Activated CD4-positive, alpha-beta T cell treated with anti-CD3 and anti-CD28 coated beads, Interleukin-2, amount 50 U/mL, for 48 hours (primary cell): ENCODE results near the gene TPRN.

ENCODE experiments used
- DNase-seq, 2 experiments: peaks; one replicate each; pipeline ENCODE4 v3.0.0-alpha.2; 2020

TPRN gene

DNA sequence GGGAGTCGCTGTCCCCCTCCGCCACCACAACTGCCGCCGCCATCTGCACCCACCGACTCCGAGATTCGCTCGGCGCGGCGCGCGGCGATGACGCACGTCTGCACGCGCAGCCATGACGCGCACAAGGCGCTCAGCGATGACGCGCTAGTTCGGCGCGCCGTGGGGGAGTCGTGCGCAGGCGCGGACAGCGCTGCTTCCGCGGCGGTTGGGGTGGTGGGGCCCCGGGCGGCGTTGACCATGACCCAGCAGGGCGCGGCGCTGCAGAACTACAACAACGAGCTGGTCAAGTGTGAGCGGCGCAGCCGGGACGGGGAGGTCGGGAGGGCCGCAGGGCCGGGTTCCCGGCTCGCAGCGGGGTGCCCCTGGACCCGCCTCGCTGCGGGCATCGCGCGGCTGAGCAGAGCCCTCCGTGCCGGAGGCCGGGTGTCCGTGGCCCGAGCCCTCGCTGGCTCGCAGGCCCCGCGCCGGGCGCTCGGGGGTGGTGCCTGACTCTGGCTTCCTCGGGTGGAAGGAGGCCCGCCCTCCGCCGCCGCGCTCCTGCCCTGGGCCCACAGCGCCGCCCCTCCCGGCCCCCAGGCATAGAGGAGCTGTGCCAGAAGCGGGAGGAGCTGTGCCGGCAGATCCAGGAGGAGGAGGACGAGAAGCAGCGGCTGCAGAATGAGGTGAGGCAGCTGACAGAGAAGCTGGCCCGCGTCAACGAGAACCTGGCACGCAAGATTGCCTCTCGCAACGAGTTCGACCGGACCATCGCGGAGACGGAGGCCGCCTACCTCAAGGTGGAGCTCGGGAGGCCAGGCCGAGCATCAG is 11.8 kb downstream of the TPRN start, which contains the start of the genes ANAPC2 and SSNA1:
ANAPC2 (minus strand) TSS at position 71 of the 807 bp plus-strand sequence; CDS start at position 43, 28 bp downstream.
SSNA1 (plus strand) TSS at position 187 of the 807 bp plus-strand sequence; CDS start at position 238, 51 bp downstream.
- DNase-seq = peak; percentile 91 to 93

DNA sequence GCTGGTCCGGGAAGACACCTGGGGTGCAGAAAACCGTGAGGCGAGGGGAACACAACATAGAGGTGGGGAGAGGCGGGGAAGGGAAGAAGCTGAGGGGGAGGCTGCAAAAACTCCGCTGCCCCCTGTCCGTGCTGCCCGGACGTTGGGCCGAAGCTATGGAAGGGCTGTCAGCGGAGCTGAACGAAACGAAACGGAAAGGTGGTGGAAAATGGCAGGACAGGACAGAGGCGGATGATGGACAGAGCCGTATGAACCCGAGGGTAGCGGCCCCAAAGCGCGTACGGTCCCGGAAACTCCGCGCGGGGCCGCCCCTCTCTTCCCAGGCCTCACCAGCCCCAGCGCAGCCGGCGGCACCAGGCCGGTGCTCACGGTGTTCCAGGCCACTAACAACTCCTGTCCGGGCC is 12.5 kb downstream of the TPRN start:
- no peak for DNase-seq

DNA sequence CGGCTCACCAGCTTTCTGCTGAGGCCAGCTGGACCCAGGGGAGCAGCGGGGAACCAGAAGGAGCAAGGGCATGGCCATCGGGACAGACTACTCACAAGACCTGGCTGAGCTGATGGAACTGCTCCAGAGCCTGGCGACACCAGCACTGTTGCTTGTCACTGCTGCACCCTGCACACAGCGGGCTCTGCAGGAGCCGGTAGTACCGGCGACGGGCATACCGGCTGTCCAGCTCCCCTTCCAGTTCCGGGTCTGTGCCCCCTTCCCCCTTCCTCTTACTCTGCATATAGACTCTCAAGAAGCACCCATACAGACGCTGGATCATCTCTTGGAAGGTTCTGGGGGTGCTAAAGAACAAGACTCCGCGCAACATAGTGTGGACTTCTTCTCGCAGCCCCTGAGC is 13.2 kb downstream of the TPRN start:
- DNase-seq = no peak

DNA sequence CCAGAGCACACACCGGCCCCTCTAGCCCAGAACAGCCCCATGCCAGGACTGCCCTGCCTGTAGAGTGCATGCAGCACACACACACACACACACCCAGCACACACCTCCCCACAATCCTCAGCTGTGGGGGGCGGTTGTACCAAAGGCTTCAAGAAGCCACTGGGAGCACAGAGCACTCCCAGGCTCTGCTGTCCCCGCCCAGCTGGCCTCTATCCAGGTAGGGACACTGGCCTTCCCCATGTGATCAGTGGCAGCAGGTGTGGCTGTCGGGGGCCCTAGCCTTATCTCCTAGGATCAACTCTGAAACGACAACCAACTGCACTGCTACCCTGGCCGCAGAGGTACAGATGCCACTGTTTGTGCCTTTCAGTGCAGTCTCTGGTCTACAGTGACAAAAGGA is 14.2 kb downstream of the TPRN start:
- no peak for DNase-seq

DNA sequence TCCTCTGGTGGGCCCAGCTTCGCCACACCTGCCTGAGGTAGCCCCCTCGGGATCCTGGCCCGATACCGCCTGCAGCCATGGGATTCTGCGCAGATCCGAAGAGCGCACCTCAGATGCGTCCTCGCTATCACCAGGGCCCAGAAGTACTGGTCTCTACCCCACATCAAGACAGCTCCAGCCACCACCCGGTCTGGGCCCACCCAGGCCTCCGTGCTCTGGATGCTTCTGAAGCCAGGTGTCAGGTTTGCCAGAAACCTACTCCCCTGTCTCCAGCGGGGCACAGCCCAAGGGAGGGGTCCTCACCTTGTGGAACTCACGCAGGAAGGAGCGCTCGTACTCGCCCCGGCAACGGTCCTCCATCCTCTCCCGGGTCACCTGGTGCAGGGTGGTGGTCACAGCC is 14.6 kb downstream of the TPRN start:
- no peak for DNase-seq

DNA sequence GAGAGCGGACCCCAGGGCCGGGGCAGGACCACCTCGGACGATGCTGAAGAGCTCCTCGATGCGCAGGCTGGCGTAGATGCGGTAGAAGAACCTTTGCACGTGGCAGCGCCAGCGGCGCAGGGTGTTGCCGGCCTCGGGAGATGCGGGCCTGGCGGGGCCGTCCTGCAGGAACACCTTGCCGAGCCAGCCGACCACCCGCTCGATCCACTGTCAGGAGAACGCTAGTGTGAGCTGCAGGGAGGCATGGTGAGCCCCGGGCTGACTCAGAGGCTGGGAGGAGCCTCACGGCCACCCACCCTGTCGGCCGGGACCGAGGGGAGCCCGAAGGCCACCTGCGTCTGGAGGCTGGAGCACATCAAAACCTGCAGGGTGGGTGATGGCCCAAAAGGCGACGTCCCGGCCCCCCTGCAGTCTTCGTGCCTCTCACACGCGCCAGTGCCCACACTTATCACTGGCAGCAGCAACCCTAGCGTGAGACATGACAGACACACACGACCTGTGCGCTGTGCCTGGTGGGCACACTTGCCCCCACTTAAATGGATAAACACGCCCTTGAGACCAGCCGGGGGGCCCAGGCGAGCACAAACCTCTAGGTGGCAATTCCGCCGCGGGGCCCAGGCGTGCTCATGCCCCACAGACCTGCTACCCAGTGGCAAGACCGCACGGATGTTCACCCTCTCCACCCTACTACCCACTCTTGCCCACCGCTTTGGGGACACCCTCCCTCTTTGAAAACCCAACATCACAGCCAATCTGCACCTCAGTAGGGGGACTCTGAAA is 15.5 kb downstream of the TPRN start:
- no peak for DNase-seq

DNA sequence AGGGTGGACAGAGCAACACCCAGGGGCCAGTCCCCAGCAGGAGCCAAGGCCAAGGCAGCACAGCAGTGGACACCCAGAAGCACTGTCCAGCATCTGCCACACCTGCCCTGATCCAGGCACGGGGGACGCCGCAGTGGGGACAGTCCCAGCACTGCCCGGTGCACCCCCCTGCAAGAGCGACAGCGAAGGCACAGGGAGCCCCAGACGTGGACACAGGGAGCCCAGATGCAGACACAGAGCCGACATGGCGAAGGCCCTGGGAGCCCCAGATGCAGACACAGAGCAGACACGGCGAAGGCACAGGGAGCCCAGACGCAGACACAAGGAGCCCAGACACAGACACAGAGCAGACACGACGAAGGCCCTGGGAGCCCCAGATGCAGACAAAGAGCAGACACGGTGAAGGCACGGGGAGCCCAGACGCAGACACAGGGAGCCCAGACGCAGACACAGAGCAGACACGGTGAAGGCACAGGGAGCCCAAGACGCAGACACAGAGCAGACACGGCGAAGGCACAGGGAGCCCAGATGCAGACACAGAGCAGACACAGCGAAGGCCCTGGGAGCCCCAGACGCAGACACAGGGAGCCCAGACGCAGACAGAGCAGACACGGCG is 16.5 kb downstream of the TPRN start:
- DNase-seq = no peak

DNA sequence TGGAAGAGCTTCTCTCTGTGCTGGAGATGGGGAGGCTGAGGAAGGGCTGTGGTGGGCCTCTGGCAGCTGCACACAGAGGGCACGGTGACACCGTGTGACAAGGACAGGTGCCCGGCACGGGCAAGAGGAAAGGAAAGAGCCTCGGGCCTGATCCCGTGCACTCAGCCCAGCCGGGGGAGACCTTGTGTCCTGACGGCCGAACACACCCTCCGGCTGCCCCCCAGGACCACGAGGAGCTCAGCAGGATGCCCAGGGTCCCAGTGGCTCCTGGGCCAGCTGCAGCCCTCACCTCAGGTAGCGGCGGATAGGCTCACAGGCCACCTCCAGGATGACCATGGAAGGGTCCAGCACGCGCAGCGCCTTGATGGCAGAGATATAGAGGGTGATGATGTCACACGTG is 17.7 kb downstream of the TPRN start:
- DNase-seq = no peak

DNA sequence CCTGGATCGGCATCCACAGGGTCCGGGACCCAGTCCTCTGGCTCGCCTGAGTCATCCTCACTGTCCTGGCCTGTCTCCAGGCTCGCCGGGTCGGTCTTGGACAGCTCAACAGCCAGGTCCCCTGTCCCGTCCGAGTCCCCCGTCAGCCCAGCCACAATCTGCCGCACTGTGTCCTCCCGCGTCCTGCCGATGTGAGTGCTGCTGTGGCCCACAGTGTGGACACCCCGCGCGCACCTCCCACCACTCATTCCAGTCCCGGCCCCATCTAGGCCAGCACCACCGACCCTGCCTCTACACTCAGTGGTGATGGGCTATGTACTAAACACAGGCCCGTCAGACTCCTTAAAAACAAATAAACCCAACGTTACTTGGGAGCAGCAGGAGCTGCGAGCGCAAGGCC is 18.9 kb downstream of the TPRN start:
- no peak for DNase-seq

DNA sequence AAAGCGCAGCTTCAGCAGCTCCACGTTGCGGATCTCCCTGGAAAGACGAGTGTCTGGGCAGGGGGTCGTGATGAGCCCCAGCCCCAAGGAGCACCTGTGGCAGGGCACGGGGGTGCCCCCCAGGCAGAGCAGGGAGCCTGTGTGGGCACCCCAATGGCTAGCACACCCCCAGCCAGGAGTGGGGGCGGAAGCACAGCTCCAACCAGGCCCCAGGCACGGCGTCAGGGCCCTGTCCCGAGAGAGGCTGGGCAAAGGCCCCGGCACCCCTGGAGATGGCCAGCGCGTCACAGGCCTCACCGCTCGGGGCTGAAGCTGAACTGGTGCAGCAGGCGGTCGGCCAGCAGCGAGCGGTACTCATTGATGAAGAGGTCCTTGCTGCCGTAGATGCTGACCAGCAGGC is 20.1 kb downstream of the TPRN start:
- DNase-seq = no peak

DNA sequence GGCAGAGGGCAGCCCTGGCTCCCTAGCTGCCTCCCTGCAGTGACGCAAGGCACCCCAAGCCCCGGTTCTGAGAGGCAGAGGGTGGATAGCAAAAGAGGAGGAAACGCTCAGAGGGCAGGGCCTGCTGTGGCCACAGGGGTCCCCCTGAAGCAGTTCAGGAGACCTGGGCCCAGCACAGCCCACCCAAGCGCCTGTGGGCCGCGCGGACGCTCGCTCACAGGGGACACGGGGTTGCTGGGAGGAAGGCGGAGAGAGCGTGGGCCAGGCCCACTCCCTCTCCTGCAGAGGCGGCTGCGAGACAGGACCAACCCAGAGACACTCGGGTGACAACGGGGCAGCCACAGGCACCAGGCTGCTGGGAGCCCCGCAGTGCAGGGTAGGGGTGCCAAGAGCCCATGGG is 20.8 kb downstream of the TPRN start:
- no peak for DNase-seq

DNA sequence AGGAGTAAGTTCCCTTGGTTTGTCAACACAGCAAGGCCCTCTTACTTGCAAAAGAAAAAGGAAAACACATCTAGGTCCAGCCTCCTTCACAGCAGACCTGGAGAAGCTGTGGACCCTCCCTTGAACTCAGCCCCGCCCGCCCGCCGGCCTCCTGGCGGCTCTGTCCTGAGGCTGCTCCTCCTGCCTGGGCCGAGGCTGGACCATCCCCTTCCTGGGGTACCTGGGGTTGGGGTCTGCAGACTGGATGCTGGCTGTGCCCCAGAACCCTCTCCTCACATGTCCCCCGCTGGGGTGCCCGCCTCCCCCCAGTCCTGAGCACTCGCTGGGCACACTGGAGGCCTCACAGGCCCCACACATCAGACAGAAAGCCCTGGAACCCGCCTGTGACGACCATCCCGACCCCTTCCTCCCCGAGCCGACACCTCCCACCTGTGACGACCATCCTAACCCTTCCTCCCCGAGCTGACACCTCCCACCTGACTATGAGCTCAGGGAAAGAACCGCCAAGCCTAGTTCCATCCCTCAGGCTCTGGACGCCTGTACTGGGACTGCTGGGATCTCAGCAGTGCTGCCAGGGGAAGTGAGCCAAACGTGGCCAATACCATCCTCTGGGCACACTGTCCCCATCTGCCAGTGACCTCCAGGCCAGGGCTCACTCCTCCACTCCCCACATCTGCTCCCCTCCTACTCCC is 21.5 kb downstream of the TPRN start:
- no peak for DNase-seq

DNA sequence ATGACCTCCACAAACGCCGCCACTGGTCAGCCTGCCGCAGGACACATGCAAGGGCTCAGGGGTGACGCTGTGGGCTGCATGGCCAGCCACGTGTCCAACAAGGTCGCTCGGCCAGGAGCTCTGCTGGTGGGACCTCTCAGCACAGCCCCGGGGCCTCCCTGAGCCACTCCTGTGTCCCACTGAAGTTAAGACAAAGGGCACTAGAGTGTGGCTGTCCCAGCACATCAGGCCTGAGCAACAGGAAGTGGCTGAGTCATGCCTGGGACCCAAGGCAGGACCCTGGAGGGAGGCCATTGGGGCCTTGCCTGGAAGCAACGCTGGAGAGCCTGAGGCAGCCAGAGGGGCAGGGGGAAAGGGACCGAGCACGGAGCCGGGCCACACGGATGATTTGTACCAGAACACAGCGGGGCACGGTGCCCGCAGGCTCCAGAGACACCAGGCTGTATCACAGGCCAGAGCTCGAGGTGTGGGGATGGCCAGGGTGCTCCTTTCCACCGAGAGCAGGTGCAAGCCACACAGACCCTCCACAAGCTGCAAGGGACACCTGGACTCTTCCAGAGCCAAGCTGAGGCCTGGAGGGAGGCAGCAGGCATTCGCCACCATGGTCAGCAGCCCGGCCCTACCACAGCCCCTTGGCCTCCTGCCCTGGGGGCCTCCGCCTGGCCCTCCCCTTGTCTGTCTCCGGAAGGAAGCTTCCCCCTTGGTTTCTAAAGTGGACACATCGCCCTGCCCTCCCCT is 22.2 kb downstream of the TPRN start:
- DNase-seq = no peak

DNA sequence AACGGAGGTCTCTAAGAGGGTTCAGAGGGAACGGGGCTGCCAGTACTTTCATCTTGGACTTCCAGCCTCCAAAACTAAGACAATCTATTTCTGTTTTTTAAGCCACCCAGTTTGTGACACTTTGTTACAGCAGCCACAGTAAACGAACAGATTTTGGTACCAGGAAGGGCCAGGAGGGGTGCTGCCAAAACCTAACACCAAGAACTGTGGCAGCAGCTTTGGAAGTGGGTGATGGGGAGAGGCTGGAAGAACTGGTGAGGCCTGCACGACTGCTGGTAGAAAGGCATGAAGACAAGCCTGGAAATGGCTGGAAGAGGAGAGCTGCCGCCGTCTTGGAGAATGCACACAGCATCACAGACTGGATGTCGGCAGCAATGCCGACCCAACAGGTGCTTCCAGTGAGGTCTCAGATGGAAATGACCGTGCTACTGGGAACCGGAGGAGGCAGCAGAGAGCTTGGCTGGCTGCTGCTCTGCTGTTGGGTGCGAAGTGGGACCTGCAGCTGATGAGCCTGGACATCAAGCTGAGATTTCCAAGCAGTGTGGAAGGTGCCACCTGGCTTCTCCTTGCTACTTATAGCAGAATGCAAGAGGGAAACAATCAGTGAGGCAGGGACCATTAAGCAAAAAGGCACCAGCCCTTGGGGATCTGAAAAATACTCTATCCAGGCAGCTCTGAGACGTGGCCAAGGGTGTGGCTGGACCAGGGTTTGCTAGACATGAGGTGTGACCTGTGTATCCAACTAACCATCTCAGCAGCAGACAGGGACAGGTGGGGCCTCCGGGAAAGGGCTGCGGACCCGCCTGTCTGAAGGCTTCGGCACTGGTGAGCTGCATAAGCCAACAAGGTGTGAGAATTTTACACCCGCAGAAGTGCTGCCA is 24.0 kb downstream of the TPRN start:
- DNase-seq = peak in 1 of 2 experiments; percentile 34

DNA sequence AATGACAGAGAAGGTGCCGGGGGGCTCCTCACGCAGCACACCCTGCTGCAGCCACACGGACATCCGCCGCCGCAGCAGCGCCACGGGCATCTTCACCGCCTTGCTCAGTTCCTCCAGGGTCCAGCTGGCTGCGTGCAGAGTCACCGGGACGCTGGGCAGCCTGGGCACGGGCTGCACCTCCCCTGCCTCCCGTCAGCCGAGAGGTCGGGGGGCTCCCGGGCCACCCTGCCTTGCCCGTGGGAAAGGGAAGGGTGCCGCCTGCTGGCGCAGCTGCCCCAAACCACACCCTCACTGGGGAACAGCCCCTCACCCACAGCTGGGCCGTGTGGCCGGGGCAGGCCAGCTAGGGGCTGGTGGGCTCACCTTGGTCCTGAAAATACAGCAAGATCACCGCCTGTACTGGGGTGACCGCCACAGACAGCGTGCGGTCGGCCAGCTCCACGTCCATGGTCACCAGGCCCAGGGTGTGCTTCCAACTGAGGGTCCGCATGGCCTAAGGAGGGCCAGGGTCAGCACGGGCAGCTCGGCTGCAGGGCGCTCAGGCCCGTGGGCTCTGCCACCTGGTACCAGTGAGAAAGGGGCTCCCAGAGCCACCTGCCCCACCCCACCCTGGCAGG is 25.1 kb downstream of the TPRN start:
- DNase-seq = no peak

DNA sequence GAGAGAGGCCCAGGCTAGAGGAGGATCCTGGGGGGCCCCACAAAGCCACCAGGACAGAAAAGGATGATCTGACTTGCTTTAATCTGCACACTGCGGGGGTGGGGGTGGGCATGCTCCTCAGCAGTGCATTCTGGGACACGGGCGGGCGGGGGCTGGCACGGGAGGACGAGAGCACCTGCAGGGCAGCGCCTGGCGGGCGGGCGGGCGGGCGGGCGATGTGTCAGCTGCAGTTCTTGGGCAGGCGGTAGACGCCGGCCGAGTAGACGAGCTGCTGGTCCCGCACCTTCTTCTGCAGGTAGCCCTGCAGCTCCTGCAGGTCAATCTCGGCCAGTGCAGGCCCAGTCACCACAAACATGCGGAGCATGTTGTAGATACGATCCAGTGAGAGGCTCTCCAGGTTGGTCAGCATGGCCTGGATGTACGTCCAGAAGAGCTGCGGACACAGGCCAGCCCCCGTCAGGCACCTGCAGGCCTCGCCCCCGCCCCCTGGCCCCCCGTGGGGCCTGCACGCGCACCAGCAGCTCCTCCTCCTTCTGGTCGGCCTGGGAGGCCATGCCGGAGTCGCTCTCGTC is 25.7 kb downstream of the TPRN start:
- no peak for DNase-seq

DNA sequence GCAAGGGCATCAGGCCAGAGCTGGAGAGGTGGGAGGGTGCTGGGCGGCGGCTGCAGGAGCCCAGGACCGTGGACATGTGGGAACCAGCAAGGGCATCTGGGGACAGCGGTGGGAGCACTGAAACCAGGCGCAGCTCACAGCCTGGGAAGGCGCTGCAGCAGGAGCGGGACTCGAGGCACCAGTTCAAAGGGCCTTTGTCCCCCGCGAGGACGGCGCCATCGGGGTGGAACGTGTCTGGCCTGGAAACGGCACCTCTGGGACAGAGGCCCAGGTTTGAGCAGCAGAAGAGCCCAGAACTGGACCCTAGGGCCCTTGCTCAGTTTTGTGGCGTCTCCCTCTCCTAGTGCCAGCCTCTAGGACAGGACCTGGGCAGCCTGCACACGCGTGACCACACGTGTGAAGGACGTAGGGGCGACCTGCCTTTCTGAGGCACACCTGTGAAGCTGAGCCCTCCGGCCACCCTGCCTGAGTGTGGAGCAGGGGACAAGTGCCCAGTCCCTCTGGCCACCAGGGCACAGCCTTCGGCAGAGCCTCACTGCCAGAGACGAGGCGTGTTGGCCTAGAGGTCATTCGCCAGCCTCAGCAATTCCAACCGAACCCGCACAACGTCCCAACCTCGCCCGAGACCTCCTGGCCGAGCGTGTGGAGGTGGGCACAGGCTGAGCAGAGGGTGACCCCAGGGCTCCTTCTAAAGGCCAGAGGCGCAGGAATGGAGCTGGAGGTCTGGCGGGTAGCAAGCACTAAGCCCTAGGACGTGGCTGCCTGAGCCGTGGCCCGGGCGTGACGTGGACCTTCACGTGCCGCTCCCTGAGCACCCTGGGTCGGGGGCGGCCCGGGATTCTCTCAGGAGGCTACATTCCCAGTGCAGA is 26.5 kb downstream of the TPRN start:
- no peak for DNase-seq

DNA sequence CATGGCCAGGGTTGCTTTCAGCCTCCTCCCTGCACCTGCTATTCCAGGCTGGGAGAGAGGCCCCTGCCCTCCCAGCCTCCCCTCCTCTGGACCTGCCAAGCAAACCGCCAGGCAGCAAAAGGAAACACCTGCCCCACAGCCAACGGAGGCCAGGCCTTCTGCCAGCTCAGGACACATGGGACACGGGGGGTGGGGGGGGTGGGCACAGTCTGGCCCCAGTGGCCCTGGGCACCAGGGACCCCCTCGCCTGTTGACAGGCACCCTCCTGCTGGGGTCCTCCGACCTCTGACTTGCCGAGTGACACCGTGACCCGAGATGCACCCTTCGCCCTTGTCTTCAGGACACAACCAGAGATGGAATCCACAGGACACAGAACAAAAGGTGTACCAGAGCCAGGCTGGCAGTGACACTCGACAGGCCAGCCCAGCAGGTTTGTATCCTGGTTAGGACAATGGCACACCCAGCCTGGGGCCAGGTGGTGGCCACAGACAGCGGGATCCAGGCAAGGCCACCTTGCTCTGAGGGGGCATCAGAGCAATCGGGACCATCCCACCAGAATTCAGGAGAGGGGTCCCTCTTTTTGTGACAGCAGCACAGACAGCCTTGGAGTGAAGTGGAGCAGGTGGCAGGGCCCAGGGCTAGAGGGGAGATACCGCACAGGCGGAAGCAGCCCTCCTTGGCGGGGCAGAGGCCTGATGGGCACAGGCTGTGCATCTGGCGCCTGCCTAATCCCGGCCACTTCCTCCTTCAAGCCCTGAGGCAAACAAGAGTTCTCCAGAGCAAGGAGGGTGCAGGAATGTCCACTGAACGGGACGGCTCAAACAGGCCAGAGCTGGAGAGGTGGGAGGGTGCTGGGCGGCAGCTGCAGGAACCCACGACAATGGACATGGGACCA is 27.4 kb downstream of the TPRN start:
- DNase-seq = no peak
